Measurements from ENCODE around the gene SLC22A31.

The SLC22A31 gene

GRCh38 chr16:89149386-89149785 is 51.0 kb downstream of the SLC22A31 start:
- no peak for DNase-seq (ENCODE audit: low read depth)

- no peak for DNase-seq (ENCODE audit: low read depth)
Observed at GRCh38 chr16:89147085-89147817, 53.1 kb downstream of the SLC22A31 start.

GRCh38 chr16:89146211-89147005 is 53.9 kb downstream of the SLC22A31 start:
- DNase-seq (ENCODE audit: low read depth) = no peak
